ENCODE results near the gene KIAA2012.
"Not testable (repeated sequence)": the region's sequence is repeated elsewhere in the genome, so short reads cannot be mapped to it uniquely, and the experiment has no call there.

Gene KIAA2012

GRCh38 chr2:202187570-202187969, 114.5 kb downstream of the KIAA2012 start:
- DNase-seq (ENCODE audit: low read depth in 3 of 3, low spot score in 1 of 3): no peak

GRCh38 chr2:202193305-202193704, 120.2 kb downstream of the KIAA2012 start:
- DNase-seq (ENCODE audit: low read depth in 3 of 3, low spot score in 1 of 3): no peak

GRCh38 chr2:202193881-202194353, 120.9 kb downstream of the KIAA2012 start:
- no peak for DNase-seq (ENCODE audit: low read depth in 3 of 3, low spot score in 1 of 3)

- no peak for DNase-seq (ENCODE audit: low read depth in 3 of 3, low spot score in 1 of 3)
Measured at GRCh38 chr2:202194418-202194817, 121.4 kb downstream of the KIAA2012 start.

GRCh38 chr2:202196727-202197126, 123.7 kb downstream of the KIAA2012 start:
- no peak for DNase-seq (ENCODE audit: low read depth in 3 of 3, low spot score in 1 of 3)

GRCh38 chr2:202201220-202202160, 128.4 kb downstream of the KIAA2012 start:
- no peak for DNase-seq (ENCODE audit: low read depth in 3 of 3, low spot score in 1 of 3)

- DNase-seq (ENCODE audit: low read depth in 3 of 3, low spot score in 1 of 3): no peak
Measured at GRCh38 chr2:202203348-202203747, 130.3 kb downstream of the KIAA2012 start.

- DNase-seq (ENCODE audit: low read depth in 3 of 3, low spot score in 1 of 3): no peak
Measured at GRCh38 chr2:202204855-202205254, 131.8 kb downstream of the KIAA2012 start.

- DNase-seq (ENCODE audit: low read depth in 3 of 3, low spot score in 1 of 3): no peak
Measured at GRCh38 chr2:202208526-202208925, 135.5 kb downstream of the KIAA2012 start.

- no peak for DNase-seq (ENCODE audit: low read depth in 3 of 3, low spot score in 1 of 3)
Measured at GRCh38 chr2:202215179-202215578, 142.1 kb downstream of the KIAA2012 start.

- DNase-seq (ENCODE audit: low read depth in 3 of 3, low spot score in 1 of 3): no peak
Measured at GRCh38 chr2:202221873-202222272, 148.8 kb downstream of the KIAA2012 start.

- DNase-seq (ENCODE audit: low read depth in 3 of 3, low spot score in 1 of 3): no peak
Measured at GRCh38 chr2:202237787-202238233, 164.8 kb downstream of the KIAA2012 start.

GRCh38 chr2:202238234-202239197, 165.5 kb downstream of the KIAA2012 start, which contains the start of gene SUMO1:
Gene SUMO1 (minus strand): TSS chr2:202238597. CDS start chr2:202238451, 146 bp downstream.
- DNase-seq (ENCODE audit: low read depth in 3 of 3, low spot score in 1 of 3): peak; percentile 56 to 81 (median 74)

- not testable (repeated sequence) for DNase-seq (ENCODE audit: low read depth in 3 of 3, low spot score in 1 of 3)
Measured at GRCh38 chr2:202247710-202248109, 174.7 kb downstream of the KIAA2012 start.

GRCh38 chr2:202249521-202250253, 176.6 kb downstream of the KIAA2012 start:
- DNase-seq (ENCODE audit: low read depth in 3 of 3, low spot score in 1 of 3): no peak

GRCh38 chr2:202251494-202251893, 178.4 kb downstream of the KIAA2012 start:
- DNase-seq (ENCODE audit: low read depth in 3 of 3, low spot score in 1 of 3): no peak

All from stimulated activated CD4-positive, alpha-beta T cell treated with anti-CD3 and anti-CD28 coated beads, TNF-alpha, amount 100 ng/mL, for 1 hour (primary cell).